SK-N-SH (cell line): ENCODE data around the gene GNAS-AS1. TPM values are rescaled to one million over a fixed set of nuclear protein-coding genes. Genes with fewer than 3 reads are reported as not detected.

ENCODE experiments used
- CTCF ChIA-PET: fragments of 300-600, 350-600 bp; formaldehyde crosslinking; extraction: SDS; loops from one replicate; lab custom pipeline; 2021; lab: Yijun Ruan, JAX
- POLR2A ChIA-PET: fragments of 350-600 bp; sonication (Branson Sonifier 250); formaldehyde crosslinking; extraction: SDS; loops from one replicate; lab custom pipeline; 2020; ENCODE audit warnings: antibody characterized with exemption, inconsistent platforms; lab: Yijun Ruan, JAX
- DNase-seq: peaks from one replicate; pipeline ENCODE4 v3.0.0; 2012
- H2AFZ ChIP-seq: fragments of 200-600 bp; sonication (generic); 2 replicates; pipeline ENCODE4 v1.8.1; 2016; ENCODE audit warnings: antibody characterized with exemption, mild to moderate bottlenecking, low read depth
- H3F3A ChIP-seq: fragments of 200-600 bp; sonication (generic); replicated peaks from 2 replicates; pipeline ENCODE3; 2016; ENCODE audit warnings: antibody characterized with exemption, mild to moderate bottlenecking; ENCODE audit not compliant: insufficient read depth
- H3K27ac ChIP-seq, 2 experiments: fragments of 200-500 bp in 1 of 2; fragments of 200-600 bp in 1 of 2; sonication (Bioruptor generic) in 1 of 2; sonication (generic), shearing (Covaris generic) in 1 of 2; 2 replicates each; pipeline versions ENCODE4 v1.5.1 to v1.6.1; 2014 to 2016; ENCODE audit warnings: low read depth in 2 of 2, inconsistent platforms in 1 of 2, low read length in 1 of 2, mild to moderate bottlenecking in 1 of 2, mixed read lengths in 1 of 2
- H3K27me3 ChIP-seq: fragments of 200-600 bp; sonication (generic), shearing (Covaris generic); 2 replicates; pipeline ENCODE4 v1.6.1; 2016; ENCODE audit warnings: mixed run types; ENCODE audit not compliant: insufficient read depth
- H3K36me3 ChIP-seq, 2 experiments: fragments of 200-500 bp in 1 of 2; fragments of 200-600 bp in 1 of 2; sonication (Bioruptor generic) in 1 of 2; sonication (generic) in 1 of 2; replicated peaks in 1 of 2; 2 replicates each; pipeline versions ENCODE3 to v1.5.1; 2014 to 2016; ENCODE audit warnings: low read length in 1 of 2, mild to moderate bottlenecking in 1 of 2; ENCODE audit not compliant: insufficient read depth in 2 of 2, control insufficient read depth in 1 of 2
- H3K4me1 ChIP-seq, 2 experiments: fragments of 200-500 bp in 1 of 2; fragments of 200-600 bp in 1 of 2; sonication (Bioruptor generic) in 1 of 2; sonication (generic), shearing (Covaris generic) in 1 of 2; 2 replicates each; pipeline versions ENCODE4 v1.5.1 to v1.6.1; 2014 to 2016; ENCODE audit warnings: low read depth in 1 of 2, low read length in 1 of 2, mixed run types in 1 of 2; ENCODE audit not compliant: insufficient read depth in 2 of 2, control insufficient read depth in 1 of 2
- H3K4me2 ChIP-seq: fragments of 200-600 bp; sonication (generic), shearing (Covaris generic); 2 replicates; pipeline ENCODE4 v1.6.1; 2017; ENCODE audit warnings: mixed run types
- H3K4me3 ChIP-seq, 2 experiments: fragments of 200-500 bp in 1 of 2; fragments of 200-600 bp in 1 of 2; sonication (Bioruptor generic) in 1 of 2; sonication (generic), shearing (Covaris generic) in 1 of 2; 2 replicates each; pipeline versions ENCODE4 v1.5.1 to v1.8.1; 2014 to 2016; ENCODE audit warnings: low read depth in 2 of 2, inconsistent platforms in 1 of 2, low read length in 1 of 2, mild to moderate bottlenecking in 1 of 2, mixed read lengths in 1 of 2, moderate library complexity in 1 of 2
- H3K79me2 ChIP-seq: fragments of 200-600 bp; sonication (generic); 2 replicates; pipeline ENCODE4 v1.8.1; 2017; ENCODE audit warnings: mild to moderate bottlenecking; ENCODE audit not compliant: insufficient read depth
- H3K9ac ChIP-seq: fragments of 200-600 bp; sonication (generic); 2 replicates; pipeline ENCODE4 v1.6.1; 2017; ENCODE audit warnings: mixed run types
- H3K9me2 ChIP-seq: fragments of 200-600 bp; sonication (generic); 2 replicates; pipeline ENCODE4 v1.6.1; 2017; ENCODE audit warnings: mixed run types
- H3K9me3 ChIP-seq: fragments of 200-600 bp; sonication (generic); 2 replicates; pipeline ENCODE4 v1.6.1; 2017; ENCODE audit warnings: mixed run types, mild to moderate bottlenecking, moderate library complexity
- H4K20me1 ChIP-seq: fragments of 200-600 bp; sonication (generic); 2 replicates; pipeline ENCODE4 v1.6.1; 2017; ENCODE audit warnings: mild to moderate bottlenecking, mixed run types; ENCODE audit not compliant: insufficient read depth
- CHD2 ChIP-seq: fragments of 150-350 bp; IDR thresholded peaks from 2 replicates; pipeline ENCODE4 v1.6.1; 2018; ENCODE audit warnings: low read length; ENCODE audit not compliant: partially characterized antibody
- GABPA ChIP-seq: IDR thresholded peaks from 2 replicates; pipeline ENCODE4 v1.4.0; 2012; ENCODE audit warnings: low read depth, mild to moderate bottlenecking
- MXI1 ChIP-seq: IDR thresholded peaks from 2 replicates; pipeline ENCODE4 v1.6.1; 2012; ENCODE audit warnings: mild to moderate bottlenecking, low read depth, low read length, improper control_type of control experiment
- NRF1 ChIP-seq: IDR thresholded peaks from 2 replicates; pipeline ENCODE4 v1.6.1; 2012; ENCODE audit warnings: low read depth, mild to moderate bottlenecking, low read length
- PBX3 ChIP-seq: IDR thresholded peaks from 2 replicates; pipeline ENCODE4; 2012
- RAD21 ChIP-seq: IDR thresholded peaks from 2 replicates; pipeline ENCODE4 v1.6.1; 2012; ENCODE audit warnings: mild to moderate bottlenecking, low read length
- RCOR1 ChIP-seq: fragments of 150-350 bp; IDR thresholded peaks from 2 replicates; pipeline ENCODE4 v1.6.1; 2017; ENCODE audit warnings: antibody characterized with exemption, low read length
- RFX5 ChIP-seq: IDR thresholded peaks from 2 replicates; pipeline ENCODE4 v1.6.1; 2012; ENCODE audit warnings: mild to moderate bottlenecking, improper control_type of control experiment, low read length
- SIN3A ChIP-seq: IDR thresholded peaks from 2 replicates; pipeline ENCODE4 v1.6.1; 2012; ENCODE audit warnings: low read depth, mild to moderate bottlenecking, low read length, moderate library complexity, borderline replicate concordance
- SMC3 ChIP-seq: IDR thresholded peaks from 2 replicates; pipeline ENCODE4 v1.6.1; 2012; ENCODE audit warnings: low read depth, low read length, improper control_type of control experiment
- USF1 ChIP-seq: IDR thresholded peaks from 2 replicates; pipeline ENCODE4 v1.4.0; 2012; ENCODE audit warnings: low read depth, borderline replicate concordance
- YY1 ChIP-seq: IDR thresholded peaks from 2 replicates; pipeline ENCODE4 v1.4.0; 2012; ENCODE audit warnings: low read depth, mild to moderate bottlenecking
- whole genome bisulfite sequencing: methylation state at CpG from one replicate; pipeline ENCODE4 v1.1.6; 2017; ENCODE audit warnings: low lambda C conversion rate; 5-methylcytosine and 5-hydroxymethylcytosine counted together
- polyA plus RNA-seq, 3 experiments: library from polyadenylated mRNA; depleted of rRNA; stranded (reverse); fragments of >200 nt; gene quantifications; 2 replicates each; pipeline ENCODE4 v1.2.3, GENCODE V29; 2012

The GNAS-AS1 gene
- polyA plus RNA-seq, 1 of the 3 experiments (the other 2 are of a cell fraction) = 1.5 TPM

GRCh38 chr20:58894652-58895447, 44.1 kb upstream of the GNAS-AS1 start:
- H3K9me3 ChIP-seq = no peaks in the 10 kb centered on the region
- H3F3A ChIP-seq = peaks cover 31% of the 10 kb centered on the region
- peaks cover 45% of the 10 kb centered on the region in 2 experiments for H3K36me3 ChIP-seq
- H3K79me2 ChIP-seq = peaks cover 86% of the 10 kb centered on the region
- peaks cover 38 to 40% of the 10 kb centered on the region in 2 experiments; a peak in 3 of 4 replicates for H3K4me1 ChIP-seq
- CTCF ChIA-PET = no interaction called here
- no peak for DNase-seq
- H3K27ac ChIP-seq = peak overlapping the region; percentile 92 to 97
- H3K9me2 ChIP-seq = no peaks in the 10 kb centered on the region
- H3K4me2 ChIP-seq = peak overlapping the region; percentile 70
- 50% methylated on average over 5 of the region's 5 CpGs for WGBS
- H3K27me3 ChIP-seq = no peaks in the 10 kb centered on the region
- peak overlapping the region; percentile 69 to 77 for H3K4me3 ChIP-seq
- H4K20me1 ChIP-seq = peaks cover 72% of the 10 kb centered on the region
- H2AFZ ChIP-seq = no peak overlapping the region; the same call in 1 of the 2 replicates
- TF ChIP-seq CHD2 = no peak
- POLR2A ChIA-PET = no interaction called here
- H3K9ac ChIP-seq = peak overlapping the region; percentile 97

- peak overlapping the region; percentile 70 for H3K4me2 ChIP-seq
- ChIA-PET POLR2A (no interaction called here), CTCF (no interaction called here)
- 53% methylated on average over 5 of the region's 5 CpGs for WGBS
- peak overlapping the region; percentile 92 to 97 for H3K27ac ChIP-seq
- H2AFZ ChIP-seq = no peak overlapping the region
- H3K9me3 ChIP-seq = no peaks in the 10 kb centered on the region
- DNase-seq = no peak
- no peaks in the 10 kb centered on the region for H3K27me3 ChIP-seq
- H3K79me2 ChIP-seq = peaks cover 73% of the 10 kb centered on the region
- H3K4me3 ChIP-seq = peak overlapping the region; percentile 69 to 77
- peaks cover 32 to 38% of the 10 kb centered on the region in 2 experiments; a peak in 3 of 4 replicates for H3K4me1 ChIP-seq
- H4K20me1 ChIP-seq = peaks cover 58% of the 10 kb centered on the region
- peaks cover 25% of the 10 kb centered on the region for H3F3A ChIP-seq
- H3K9ac ChIP-seq = peak overlapping the region; percentile 97
- no peaks in the 10 kb centered on the region for H3K9me2 ChIP-seq
- H3K36me3 ChIP-seq = peaks cover 32 to 33% of the 10 kb centered on the region in 2 experiments
- no peak for TF ChIP-seq RFX5
- no peak for TF ChIP-seq SMC3
- no peak for TF ChIP-seq RCOR1
- no peak for TF ChIP-seq USF1
- TF ChIP-seq GABPA = no peak
- TF ChIP-seq NRF1 = no peak
- TF ChIP-seq CHD2 = no peak
- no peak for TF ChIP-seq SIN3A
Observed at GRCh38 chr20:58893355-58894120, 42.8 kb upstream of the GNAS-AS1 start.

GRCh38 chr20:58892932-58893224, 42.2 kb upstream of the GNAS-AS1 start:
- H3K9me3 ChIP-seq = no peaks in the 10 kb centered on the region
- 0% methylated on average over 1 of the region's 1 CpG for WGBS
- ChIA-PET POLR2A (no interaction called here), CTCF (no interaction called here)
- H3F3A ChIP-seq = peaks cover 23% of the 10 kb centered on the region
- peak; percentile 55 for DNase-seq
- peaks cover 52% of the 10 kb centered on the region for H4K20me1 ChIP-seq
- H3K9me2 ChIP-seq = no peaks in the 10 kb centered on the region
- peak overlapping the region; percentile 70 for H3K4me2 ChIP-seq
- peaks cover 33 to 38% of the 10 kb centered on the region in 2 experiments; a peak in 3 of 4 replicates for H3K4me1 ChIP-seq
- H3K9ac ChIP-seq = peak overlapping the region; percentile 97
- H3K4me3 ChIP-seq = peak overlapping the region; percentile 69 to 77
- H2AFZ ChIP-seq = no peak overlapping the region
- no peaks in the 10 kb centered on the region for H3K27me3 ChIP-seq
- peaks cover 26 to 27% of the 10 kb centered on the region in 2 experiments for H3K36me3 ChIP-seq
- TF ChIP-seq RAD21 (no peak), PBX3 (no peak), MXI1 (peak; percentile 74; the same call in 1 of the 2 replicates), GABPA (no peak), YY1 (0 out of 2 replicates have a peak, but pooled peaks have one; percentile 51)
- H3K27ac ChIP-seq = peak overlapping the region; percentile 92 to 97
- peaks cover 72% of the 10 kb centered on the region for H3K79me2 ChIP-seq
